Ramos (cell line): ENCODE data around the gene UBE2F.
"Not testable (repeated sequence)": the region's sequence is repeated elsewhere in the genome, so short reads cannot be mapped to it uniquely, and the experiment has no call there.

Experiments used
- in situ Hi-C: fragments of 300-500 bp; cut with MboI; formaldehyde crosslinking; loops from one replicate; pipeline ENCODE4 v1.14.3; 2022; ENCODE audit warnings: low sequenced_read_pairs; ENCODE audit not compliant: unreplicated experiment

The UBE2F gene

DNA sequence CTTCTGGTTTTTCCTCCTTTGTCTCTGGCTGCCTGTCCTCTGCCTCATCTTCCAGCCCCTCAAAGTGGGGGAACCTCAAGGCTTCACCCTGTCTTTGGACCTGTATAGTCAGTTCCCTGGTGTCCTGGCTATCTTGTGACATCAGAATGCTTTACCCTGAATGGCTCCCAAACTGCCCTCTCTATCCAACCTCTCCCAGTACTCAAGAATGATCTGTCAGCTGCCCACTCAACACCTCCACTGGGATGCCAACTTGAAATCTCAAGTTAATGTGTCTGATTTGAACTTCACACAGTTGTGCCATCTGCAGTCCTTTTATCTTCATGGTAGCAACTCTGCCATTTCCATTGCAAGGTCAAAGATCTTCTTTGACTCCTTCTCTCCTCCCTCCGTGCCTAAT lies 43.8 kb downstream of the UBE2F start:
- in situ Hi-C loops = no loop called here

DNA sequence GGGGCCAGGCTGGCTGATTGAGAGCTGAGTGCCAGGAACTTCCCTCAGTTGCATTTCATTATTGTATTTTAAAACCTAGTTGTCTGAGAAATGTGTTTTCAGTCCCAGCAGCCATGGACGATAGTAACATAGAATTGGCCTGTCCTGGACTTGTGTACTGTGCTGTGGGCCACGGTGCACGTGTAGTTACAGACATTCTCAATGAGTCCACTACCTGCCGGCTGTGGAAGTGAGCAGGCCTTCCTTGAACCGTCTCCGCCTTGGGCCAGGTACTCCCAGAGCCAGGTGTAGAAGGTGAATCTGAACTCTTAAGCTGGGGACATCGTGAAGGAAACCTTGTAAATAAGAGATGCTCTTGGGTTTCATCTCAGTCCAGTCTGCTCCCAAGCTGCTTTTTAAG lies 47.0 kb downstream of the UBE2F start:
- in situ Hi-C loops = no loop called here

DNA sequence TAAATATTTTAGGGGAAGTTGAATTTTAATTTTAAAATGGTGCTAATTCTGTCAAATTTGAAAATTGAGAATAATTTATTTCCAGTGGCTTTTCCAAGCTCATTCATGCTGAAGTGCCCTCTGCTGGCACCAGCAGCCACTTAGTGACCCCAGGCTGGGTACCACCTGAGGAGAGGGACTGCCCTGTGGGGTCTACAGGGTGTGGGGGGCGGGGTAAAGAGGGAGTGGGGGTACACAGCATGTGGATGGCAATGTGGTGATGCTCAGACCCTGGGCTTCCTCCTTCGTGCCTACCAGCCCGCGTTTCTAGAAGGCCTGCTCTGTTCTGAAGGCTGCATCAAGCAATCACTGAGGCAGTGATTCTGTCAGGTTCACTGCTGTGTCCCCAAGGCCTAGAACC lies 48.9 kb downstream of the UBE2F start:
- in situ Hi-C loops = no loop called here

DNA sequence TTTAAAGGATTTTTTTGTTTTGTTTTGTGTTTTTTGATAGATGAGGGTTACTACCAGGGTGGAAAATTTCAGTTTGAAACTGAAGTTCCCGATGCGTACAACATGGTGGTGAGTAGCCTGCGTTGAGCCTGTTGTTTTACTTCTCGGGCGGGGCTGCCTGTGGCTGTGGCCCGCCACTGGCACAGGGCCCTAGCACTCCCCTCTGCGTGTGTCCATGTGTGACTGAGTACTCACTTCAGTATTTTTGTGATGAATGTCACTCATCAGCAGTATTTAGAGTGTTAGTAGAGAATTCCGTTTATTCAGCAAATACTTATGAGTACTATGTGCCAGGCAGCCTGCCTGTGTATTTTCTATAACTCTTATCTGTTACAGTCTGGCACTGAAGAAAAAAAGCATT lies 49.7 kb downstream of the UBE2F start:
- in situ Hi-C loops = no loop called here

DNA sequence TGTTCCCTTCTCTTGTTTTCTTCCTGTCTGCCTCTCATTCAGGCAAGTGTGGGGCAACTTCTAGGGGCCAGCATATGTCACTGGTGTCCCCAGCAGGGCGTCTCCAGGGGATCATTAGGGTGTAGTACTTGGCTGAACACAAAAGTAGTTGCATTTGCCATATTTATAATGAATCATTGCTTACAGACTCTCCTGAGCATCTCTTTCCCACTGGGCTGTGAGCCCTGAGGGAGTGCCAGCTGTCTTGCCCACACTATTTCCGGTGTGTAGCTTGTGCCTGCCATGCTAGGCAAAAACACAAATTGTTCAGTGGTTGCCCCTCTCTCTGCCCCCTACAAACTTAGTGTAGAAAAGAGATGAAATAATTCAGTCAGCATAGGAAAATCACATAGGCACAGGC lies 53.1 kb downstream of the UBE2F start:
- in situ Hi-C loops = no loop called here

DNA sequence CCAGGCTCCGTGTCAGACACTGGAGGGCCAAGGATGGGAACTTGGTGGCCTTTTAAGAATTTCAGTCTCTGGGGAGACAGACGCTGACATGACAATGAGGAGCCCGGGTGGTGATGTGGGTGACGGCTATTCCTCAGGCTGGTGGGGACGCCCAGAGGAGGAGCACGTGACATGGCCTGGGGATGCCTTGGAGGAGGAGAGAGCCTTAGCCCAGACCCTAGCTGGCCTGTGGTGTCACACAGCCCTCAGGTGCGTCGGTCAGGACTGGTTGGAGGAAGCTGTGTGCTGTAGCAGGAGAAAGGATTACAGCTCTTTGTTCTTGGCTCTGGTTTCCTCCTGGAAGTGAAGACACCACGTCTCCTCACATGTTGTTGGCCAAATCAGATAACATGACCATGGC lies 54.0 kb downstream of the UBE2F start:
- in situ Hi-C loops = no loop called here

DNA sequence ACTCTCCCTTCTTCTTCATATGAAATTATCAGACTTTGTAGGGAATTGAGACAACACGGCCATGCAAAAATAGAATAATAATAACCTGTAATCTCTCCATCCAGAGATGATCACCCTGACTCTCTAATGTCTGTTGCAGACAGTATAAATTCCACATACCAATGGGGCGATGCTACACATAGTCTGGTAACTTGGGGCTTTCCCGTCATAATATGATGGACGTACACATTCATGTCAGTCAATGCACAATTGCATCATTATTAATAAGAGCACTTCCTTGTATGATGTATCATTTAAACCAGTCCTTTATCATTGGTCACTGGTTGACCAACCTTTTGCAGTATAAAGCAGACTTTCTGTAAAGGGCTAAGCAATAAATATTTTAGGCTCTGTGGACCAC lies 54.5 kb downstream of the UBE2F start:
- in situ Hi-C loops = no loop called here

DNA sequence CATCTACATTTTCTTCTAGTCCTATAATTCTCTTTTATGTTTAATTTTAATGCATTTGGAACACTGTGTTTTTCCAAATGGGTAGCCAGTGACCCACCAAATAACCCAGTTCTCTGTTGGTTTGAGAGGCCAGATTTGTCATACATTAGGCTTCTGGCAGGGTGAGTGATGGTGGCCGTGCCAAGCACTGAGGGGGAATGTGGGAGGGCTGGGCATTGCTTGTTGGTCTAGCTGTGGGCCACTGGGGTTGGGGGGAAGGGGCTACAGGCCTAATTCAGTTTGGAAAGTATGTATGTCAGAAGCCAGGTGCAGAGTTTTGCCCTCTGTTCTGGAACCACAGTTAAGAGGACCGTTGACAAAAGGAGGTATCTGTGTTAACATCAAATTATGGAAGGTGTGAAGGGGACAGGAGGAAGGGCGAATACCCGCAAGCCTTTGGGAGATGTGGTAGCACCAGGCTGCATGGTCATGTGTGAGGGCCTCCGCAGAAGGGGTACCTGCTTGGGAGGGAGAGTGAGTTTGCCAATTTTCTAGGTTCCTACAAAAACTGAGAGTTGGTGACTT lies 55.9 kb downstream of the UBE2F start:
- in situ Hi-C loops = no loop called here

DNA sequence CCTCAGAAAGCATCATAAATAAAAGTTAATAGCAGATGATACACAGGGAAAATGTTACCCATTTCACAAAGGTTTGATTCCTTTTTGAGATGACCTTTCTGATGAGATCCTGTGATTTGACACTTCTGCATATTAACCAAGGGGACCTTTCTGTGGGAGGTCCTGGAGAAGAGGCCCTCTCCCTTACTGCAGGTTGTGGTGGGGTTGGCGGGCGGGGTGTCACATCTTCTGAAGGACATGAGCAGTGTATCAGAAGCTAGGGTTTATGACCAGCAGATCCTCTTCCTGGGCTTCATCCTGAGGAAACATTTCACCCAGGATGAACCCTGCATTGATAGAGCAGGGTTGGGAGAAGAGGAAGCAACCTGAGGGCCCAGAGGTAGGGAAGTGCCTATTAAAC lies 56.8 kb downstream of the UBE2F start:
- in situ Hi-C loops = no loop called here

DNA sequence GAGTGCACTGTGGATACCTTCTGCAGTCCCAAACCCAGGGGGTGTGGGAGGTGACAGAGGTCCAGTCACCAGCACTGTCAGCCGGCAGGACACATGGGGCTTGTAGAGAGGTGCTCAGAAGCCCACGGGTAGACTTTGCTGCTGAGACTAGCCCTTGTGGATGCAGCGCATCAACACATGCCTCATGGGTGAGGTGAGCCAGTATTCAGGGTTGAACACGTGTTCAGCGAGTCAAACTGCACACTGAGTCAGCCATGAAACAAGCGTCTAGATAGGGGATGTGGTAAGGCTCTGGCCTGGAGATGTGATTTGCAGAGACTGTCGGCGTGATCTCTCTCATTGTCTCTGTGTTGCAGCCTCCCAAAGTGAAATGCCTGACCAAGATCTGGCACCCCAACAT lies 58.2 kb downstream of the UBE2F start:
- in situ Hi-C loops = no loop called here

DNA sequence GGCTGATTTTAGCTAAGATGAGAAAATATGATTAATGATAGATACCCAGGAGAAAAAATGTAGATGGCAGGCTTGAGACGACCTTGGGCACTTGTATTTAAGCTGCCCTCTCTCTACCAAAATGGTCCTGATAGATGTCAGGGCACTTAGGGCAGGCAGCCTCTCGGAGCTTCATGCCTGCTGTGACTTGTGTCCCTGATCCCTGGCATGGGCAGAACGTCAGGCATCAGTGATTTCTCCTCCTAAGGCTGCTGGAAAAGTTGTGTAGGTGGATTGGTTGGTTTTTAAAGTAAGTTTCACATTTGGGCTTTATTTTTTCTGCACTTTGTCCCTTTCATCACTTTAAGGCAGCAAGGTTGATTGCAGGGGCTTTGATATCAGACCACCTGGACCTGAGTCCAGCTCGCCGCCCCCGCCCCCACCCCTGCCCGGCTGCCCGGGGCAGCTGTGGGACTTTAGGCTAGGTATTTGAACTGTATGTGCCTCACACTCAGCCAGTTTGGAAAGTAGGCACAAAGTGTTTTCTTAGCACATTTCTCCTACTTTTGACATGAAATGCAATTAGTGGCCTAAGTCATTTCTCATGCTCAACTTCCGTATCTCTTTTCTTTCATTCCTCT lies 59.0 kb downstream of the UBE2F start:
- in situ Hi-C loops = no loop called here

DNA sequence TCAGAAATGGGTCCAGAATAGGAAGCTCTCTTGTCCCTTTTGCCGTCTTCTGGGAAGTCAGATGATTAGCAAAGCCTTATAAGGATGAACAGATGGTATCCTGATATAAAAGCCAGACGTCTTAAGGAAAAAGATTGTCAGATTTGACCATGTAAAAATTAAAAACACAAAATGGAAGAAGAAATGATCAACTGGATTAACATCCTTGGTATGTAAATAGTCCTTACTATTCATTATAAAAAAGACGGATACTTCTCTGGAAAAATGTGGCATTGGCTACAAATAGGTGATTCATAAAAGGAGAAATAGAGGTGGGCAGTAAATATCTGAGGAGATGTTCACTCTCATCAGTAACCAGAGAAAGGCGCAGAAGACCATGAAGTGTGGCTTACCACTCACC lies 60.2 kb downstream of the UBE2F start:
- in situ Hi-C loops = no loop called here

DNA sequence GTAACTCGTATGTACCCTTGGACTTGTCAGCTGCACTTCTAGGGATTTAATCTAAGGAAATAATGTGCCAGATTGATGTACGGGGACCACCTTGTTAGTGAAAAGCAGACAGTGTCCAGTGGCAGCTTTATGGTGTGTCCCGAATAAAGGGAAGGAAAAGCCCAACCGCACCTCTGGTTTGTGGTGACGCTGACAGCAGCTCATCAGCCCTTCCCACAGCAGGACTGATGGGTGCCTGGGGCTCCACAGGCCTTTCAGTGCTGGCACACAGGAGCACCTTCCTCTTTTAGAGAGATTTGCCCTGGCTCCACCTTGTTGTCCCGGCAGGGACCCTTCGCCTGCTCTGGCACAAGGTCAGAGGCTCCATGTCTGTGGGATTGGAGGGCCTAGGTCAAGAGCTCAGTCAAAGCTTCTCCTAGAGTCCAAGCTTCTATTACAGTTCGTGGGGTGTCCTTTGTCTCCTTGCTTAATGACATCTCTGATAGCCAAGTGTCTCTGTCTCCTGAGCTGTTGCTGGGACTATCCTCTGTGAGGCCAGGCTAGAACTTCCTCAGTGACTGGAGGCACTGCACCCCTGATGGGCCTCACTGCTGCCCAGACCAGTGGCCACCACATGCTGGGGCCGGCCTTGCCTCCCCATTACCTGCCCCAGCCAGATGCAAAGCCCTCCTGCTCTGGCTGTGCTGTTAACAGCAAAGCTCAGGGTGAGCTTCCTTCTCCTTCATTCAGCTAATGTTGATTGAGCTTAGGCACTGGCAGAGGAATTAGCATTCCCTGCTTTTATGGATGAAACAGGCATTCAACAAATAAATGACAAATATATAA lies 61.0 kb downstream of the UBE2F start:
- in situ Hi-C loops = no loop called here

DNA sequence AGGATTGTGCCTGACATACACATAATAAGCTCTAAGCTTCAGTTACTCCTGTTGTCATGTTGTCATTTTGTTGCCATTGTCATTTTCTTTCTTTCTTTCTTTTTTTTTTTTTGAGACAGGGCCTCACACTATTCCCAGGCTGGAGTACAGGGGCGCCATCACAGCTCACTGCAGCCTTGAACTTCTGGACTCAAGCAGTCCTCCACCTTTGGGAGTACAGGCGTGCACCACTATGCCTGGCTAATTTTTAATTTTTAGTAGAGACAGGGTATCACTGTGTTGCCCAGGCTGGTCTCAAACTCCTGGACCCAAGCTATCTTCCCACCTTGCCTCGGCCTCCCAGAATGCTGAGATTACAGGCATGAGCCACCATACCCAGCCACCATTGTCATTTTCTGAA lies 63.0 kb downstream of the UBE2F start:
- in situ Hi-C loops = no loop called here

DNA sequence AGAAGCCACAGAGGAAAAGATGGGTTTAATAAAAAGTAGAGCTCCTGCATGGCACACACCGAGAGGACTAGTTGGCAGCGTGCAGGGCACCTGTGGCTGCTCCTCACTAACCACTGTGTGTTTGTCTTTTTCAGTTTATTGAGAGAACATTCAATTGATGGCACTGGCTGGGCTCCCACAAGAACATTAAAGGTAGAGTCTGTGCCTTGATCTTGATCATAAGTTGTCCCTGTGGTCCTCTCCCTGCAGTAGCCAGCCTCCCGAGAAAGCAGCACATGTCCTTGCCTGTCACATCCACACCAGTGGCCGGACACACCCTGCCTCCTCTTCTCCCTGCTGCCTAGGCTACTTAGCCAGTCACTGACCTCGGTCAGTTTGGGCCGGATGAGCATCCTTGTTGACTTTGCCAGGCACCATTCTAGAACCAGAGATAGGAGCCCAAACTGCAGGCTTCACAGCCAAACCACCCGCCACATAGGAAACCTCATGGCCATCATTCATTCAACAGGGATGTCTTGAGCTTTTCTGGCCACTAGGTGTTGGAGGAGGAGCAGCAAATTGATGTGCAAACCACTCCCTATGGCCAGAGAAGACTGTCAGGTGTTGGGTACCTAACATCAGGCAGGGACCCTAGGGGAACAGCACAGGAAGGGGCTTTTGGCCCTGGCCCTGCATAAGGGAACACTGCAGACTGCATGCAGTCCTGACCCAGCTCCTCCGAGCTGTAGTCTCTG lies 63.8 kb downstream of the UBE2F start:
- in situ Hi-C loops = no loop called here

DNA sequence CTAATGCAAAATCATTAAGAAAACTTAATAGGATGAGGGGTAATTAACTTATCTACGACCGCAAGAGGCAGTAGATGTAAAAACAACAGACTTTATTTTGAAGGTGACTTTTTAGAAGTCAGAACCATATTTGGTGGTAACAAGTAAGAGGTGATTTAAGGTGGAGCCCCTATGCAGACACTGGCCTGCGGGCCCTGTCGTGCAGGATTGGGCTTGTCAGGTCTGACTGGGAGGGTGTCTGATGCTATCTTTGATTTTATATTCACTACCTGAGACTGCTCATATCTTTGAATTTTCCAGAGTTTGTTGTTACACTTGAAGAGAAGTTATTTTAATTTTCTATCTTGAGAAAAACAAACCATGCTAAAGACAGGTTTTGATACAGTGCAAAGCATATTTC lies 64.9 kb downstream of the UBE2F start:
- in situ Hi-C loops = no loop called here

DNA sequence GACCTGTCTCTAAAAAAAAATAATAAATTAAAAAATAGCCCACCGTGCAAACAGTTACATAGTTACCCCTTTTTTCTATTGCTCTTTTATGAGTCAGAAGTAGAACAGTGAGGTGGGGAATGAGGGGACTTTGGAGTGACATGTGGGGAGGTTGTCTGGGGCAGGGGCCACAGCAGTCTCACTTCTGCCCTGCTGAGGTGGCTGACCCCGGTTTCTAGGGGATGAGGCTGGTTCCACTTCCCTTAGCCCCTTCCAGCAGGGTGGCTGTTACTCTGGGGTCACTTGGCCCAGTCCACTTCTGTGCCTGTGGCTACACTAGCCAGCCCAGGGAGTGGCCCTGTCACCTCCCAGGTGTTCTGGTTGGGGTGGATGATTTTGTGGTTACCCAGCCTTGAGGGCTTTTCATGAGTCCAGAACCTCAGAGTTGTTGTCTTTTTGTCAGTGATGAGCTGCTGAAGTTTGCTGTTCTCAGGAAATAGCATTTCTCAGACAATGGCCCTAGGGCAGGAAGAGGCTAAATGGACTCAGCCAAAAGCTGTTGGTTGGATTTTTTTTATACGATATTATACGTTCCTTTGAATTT lies 66.0 kb downstream of the UBE2F start:
- in situ Hi-C loops = no loop called here

DNA sequence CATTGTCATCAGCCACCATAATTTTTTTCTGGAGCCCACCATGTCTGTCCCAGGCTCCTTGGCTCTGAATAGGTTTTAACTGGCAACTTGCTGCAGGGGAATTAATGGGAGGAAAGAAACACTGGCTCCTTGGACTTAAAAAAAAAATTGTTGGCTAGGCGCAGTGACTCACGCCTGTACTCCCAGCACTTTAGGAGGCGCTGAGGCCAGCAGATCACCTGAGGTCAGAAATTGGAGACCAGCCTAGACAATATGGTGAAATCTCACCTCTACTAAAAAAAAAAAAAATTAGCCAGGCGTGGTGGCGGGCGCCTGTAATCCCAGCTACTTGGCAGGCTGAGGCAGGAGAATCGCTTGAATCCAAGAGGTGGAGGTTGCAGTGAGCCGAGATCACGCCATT lies 67.2 kb downstream of the UBE2F start:
- in situ Hi-C loops = not testable (repeated sequence)

DNA sequence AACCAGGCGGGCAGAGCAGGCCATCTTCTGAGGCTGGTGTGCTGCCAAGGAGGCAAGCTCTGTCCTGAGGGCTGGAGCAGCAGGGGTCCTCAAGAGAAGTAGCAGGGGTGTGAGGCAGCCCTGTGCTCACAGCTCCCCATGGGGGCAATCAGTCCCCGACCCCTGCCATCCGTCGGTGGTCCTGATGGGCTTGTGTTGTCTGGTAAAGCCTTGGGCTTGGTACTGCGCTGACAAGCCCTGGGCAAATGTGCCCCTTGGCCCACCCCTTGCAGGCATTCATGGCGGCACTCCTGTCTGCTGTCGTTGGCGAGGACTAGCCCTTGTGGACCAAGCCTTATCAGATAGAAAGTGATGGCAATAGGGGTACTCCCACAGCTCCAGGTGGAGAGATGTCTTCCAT lies 71.4 kb downstream of the UBE2F start:
- in situ Hi-C loops = no loop called here

DNA sequence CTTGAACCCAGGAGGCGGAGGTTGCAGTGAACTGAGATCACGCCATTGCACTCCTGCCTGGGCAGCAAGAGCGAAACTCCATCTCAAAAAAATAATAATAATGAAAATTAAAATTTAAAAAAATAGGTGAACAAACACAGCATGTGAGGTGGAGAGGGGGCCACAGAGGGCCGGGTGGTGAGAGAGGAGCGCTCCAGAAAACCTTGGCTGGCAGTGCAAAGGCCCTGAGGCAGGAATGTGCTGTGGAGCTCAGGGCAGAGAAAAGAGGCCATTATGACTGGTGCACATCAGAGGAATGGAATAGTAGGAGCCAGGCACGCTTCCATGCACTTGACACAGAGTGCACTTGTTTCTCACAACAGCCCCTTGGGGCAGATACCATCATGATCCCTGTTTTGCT lies 72.3 kb downstream of the UBE2F start:
- in situ Hi-C loops = no loop called here

DNA sequence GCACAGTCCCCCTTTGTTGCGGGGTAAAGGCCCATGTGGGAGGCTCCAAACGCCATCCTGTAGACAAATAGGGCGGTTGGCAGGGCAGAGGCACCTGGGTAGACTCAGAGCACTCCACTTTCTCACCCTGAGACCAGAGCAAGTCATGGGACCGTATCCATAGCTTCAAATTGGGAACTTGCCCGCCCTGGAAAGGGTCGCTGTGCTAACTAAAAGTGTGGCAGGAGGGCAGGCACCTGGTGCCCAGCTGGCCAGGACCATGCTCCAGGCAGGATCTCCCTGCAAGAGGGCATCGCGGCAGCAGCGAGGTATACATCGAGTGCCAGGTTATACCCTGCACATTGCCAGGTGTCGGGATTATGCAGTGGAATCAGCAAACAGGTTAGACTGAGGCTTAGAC lies 73.2 kb downstream of the UBE2F start:
- in situ Hi-C loops = no loop called here
